Adipocyte (in vitro differentiated cells): Measurements from ENCODE around the gene GBGT1.

Source experiments
- DNase-seq: peaks from one replicate; pipeline ENCODE4 v3.0.0-alpha.2; 2015; ENCODE audit warnings: low read depth
- H3K27me3 ChIP-seq: replicated peaks from 2 replicates; pipeline ENCODE4 v1.7.0; 2013; ENCODE audit warnings: mild to moderate bottlenecking, low read length, moderate library complexity; ENCODE audit not compliant: control insufficient read depth, insufficient read depth
- H3K36me3 ChIP-seq: 2 replicates; pipeline ENCODE4 v1.7.0; 2013; ENCODE audit warnings: low read length, mild to moderate bottlenecking, moderate library complexity; ENCODE audit not compliant: control insufficient read depth, insufficient read depth, severe bottlenecking
- H3K4me1 ChIP-seq: 2 replicates; pipeline ENCODE4 v1.7.0; 2013; ENCODE audit warnings: mild to moderate bottlenecking, low read length, moderate library complexity; ENCODE audit not compliant: control insufficient read depth, insufficient read depth
- H3K4me3 ChIP-seq: 2 replicates; pipeline ENCODE4 v1.7.0; 2013; ENCODE audit warnings: mild to moderate bottlenecking, low read length, moderate library complexity
- H3K9ac ChIP-seq: 2 replicates; pipeline ENCODE4 v1.7.0; 2013; ENCODE audit warnings: mild to moderate bottlenecking, low read length, moderate library complexity
- H3K9me3 ChIP-seq: 2 replicates; pipeline ENCODE4 v1.7.0; 2013; ENCODE audit warnings: mild to moderate bottlenecking, low read length, moderate library complexity; ENCODE audit not compliant: control insufficient read depth

Gene GBGT1

DNA sequence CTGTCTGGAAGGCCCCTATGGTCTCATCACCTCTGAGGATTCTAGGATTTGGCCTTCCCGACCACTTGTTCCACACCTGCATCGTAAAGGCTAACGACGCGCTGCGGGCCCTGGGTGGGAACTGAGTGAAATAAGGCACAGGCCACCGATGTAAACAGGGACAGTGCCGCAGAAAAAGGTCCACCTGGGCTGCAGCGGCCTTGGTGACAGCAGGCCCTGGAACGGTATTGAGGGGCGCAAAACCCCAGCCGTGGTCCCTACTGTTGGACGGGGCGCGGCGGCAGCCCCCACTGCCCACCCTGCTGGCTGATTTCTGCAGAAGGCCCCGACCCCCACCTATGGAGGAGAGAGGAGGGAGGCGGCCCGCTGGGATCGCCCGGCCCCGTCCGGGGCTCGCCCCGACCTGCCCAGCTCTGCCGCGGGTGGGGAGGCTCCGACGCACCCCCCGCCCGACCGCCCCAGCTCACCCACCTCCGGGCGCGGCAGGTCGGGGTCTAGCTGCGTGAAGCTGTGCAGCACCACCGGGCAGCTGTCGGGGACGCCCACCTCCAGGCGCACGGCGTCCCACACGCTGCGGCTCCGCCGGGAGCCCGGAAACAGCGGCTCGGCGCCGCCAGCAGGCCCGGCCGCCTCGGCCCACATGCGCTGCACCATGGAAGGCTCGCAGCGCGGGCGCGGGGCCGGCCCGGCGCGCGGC, 43.1 kb downstream of the GBGT1 start:
- no peaks in the 10 kb centered on the region for H3K9me3 ChIP-seq
- DNase-seq, result no peak
- H3K9ac ChIP-seq, result peak overlapping the region; percentile 86
- H3K4me3 ChIP-seq, result peak overlapping the region; percentile 80
- H3K4me1 ChIP-seq, result peaks cover 56% of the 10 kb centered on the region
- H3K27me3 ChIP-seq, result no peaks in the 10 kb centered on the region
- no peaks in the 10 kb centered on the region for H3K36me3 ChIP-seq

DNA sequence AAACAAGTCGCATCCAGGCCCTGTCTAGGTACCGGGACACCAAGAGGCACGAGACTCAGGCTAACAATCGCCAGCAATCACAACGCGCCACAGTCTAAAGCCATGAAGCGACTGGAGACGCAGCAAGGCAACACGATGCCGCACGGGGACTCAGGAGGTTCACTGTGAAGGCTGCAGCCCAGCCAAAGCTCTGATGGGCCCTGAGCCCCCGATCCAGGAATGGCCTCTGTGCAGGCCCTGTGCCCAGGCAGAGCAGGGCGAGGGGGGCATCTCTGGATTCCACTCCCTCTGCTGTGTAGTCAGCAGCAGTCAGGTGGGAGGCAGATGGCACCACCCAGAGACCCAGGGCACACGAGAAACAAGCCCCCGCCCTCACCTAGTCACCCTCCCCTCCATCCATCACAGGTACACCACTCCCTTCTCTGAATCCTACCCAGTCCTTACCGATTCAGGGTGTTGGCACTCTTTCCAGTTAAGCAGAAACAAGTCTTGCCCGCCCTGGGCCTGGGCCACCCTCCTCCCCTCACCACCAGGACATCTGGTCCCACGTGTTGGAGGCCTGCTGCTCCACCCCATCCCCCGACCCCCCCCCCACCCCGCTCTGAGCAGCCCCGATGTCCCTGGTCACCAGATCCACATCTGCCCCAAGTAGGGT, 43.7 kb downstream of the GBGT1 start:
- Histone ChIP-seq H3K4me1 (peaks cover 61% of the 10 kb centered on the region), H3K27me3 (no peaks in the 10 kb centered on the region), H3K9me3 (no peaks in the 10 kb centered on the region), H3K4me3 (peak overlapping the region; percentile 80), H3K36me3 (no peaks in the 10 kb centered on the region), H3K9ac (peak overlapping the region; percentile 86)
- peak; percentile 2 for DNase-seq

DNA sequence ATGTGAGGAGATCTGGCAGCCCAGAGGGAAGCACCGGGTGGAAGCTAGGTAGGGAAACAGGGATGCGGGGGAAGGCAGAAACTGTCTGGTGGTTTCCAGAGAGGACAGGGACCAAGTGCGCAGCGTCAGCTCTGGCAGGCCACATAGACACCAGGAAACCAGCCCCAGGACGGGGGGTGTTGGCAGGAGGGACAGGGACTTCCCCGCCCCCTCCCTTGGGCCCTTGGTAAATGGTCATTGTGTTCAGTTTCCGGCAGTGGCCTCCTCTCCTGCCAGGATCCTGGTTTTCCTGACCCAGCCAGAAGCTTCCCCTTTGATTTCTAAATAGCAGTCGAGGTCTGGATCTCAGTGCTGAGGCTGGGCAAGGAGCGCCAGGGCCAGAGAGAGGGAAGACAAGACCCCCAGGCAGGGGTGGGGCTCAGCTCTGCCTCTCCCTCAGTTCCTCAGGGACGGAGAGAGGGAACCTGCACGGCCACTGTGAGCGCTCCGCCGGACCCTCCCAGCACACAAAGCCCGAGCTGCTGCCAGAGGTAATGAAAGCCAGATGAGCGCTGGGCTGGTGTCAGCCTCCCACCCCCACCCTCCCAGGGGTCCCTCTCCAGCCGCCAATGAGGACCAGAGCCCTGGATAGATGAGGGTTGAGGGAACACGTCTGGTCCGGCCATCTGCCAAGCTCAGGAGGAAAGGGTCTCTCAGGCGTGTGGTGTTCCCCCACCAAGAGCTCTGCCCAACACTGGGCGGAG, 44.4 kb downstream of the GBGT1 start:
- DNase-seq, result peak; percentile 16
- no peaks in the 10 kb centered on the region for H3K36me3 ChIP-seq
- no peaks in the 10 kb centered on the region for H3K9me3 ChIP-seq

DNA sequence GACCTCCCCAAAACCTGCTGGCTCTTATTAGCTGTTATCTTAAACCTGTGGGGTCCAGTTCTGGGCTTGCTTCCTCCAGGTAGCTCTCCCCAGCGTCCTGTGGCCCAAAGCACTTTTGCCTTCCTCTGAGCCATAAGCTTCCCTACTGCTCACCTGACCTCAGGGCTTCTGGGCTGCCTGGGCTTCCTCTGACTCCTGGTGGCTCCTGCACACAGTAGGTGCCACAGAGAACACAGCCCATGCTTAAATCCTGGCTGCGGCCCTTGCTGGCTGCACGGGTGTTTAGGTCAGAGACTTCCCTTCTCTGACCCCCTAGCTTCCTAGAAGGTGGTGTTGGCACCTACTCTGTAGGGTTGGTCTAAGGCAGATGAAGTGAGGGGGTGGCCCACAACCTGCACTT, 45.1 kb downstream of the GBGT1 start:
- H3K9me3 ChIP-seq, result no peaks in the 10 kb centered on the region
- H3K4me3 ChIP-seq, result peak overlapping the region; percentile 61
- no peak for DNase-seq
- peak overlapping the region; percentile 65 for H3K9ac ChIP-seq
- H3K36me3 ChIP-seq, result no peaks in the 10 kb centered on the region
- H3K27me3 ChIP-seq, result no peaks in the 10 kb centered on the region
- H3K4me1 ChIP-seq, result peaks cover 75% of the 10 kb centered on the region

More for the DNA sequence above, 44.4 kb downstream of the GBGT1 start:
- Histone ChIP-seq H3K4me3 (peak overlapping the region; percentile 61), H3K4me1 (peaks cover 68% of the 10 kb centered on the region), H3K9ac (peak overlapping the region; percentile 65), H3K27me3 (no peaks in the 10 kb centered on the region)

DNA sequence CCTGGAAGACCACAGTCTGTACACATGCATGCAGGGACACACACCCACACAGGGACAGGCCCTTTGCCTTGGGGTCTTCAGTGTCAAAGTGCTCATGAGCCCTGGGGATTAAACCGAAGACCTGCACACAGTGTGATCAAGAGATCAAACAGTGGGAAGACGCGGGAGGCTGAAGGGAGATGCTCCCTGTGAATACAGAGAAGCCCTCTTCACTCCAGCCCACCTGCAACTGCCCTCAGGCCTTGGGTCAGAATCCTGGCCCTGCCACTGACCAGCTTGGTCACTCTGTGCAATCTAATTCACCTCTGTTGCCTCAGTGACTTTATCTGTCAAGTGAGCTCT, 45.6 kb downstream of the GBGT1 start:
- peaks cover 80% of the 10 kb centered on the region for H3K4me1 ChIP-seq
- H3K9me3 ChIP-seq, result no peaks in the 10 kb centered on the region
- DNase-seq, result no peak
- H3K27me3 ChIP-seq, result no peaks in the 10 kb centered on the region
- H3K9ac ChIP-seq, result no peak overlapping the region
- no peaks in the 10 kb centered on the region for H3K36me3 ChIP-seq
- no peak overlapping the region for H3K4me3 ChIP-seq

DNA sequence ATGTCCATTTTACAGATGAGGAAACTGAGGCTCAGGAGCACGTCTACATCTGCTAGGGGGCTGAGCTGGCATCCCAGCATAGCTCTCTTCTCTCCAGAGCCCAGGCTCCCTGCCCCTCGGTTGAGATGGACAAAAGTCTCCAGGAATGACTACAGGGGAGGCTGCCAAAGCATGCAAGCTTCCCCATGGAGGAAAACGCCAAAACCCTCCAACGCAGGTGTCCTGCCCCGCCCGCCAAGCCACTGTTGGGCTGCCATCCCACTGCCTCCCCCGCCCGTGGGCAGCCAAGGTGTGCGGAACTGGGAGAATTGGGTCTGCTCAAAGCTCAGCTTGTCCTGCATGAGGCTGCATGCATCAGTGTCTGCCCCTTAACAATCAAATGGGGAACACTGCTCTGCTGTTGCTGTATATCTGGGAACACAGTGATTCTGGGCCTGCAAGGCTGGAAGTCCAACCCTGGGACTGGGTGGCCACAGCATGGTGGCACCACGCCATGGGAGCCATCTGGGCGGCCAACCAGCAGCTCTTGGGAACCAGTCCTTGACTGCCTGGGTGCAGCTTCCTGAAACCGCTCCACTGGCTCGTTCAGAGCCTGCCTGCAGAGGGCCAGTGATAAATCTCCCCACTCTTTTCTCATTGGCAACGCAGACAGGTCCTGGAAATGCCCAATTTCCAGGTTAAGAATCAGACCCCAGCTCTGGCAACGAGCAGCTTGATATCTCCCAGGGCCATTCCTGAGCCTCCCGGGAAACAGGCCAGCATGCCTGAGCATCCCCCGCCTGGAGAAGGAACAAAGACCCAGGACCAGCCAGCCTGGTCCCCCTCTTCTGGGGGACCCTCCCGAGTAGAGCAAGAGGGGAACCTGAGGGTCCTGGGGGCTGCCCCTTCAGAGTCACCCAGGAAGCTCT, 46.2 kb downstream of the GBGT1 start:
- Histone ChIP-seq H3K4me3 (no peak overlapping the region), H3K9ac (no peak overlapping the region), H3K27me3 (no peaks in the 10 kb centered on the region), H3K36me3 (no peaks in the 10 kb centered on the region), H3K9me3 (no peaks in the 10 kb centered on the region), H3K4me1 (peaks cover 76% of the 10 kb centered on the region)
- DNase-seq, result no peak

DNA sequence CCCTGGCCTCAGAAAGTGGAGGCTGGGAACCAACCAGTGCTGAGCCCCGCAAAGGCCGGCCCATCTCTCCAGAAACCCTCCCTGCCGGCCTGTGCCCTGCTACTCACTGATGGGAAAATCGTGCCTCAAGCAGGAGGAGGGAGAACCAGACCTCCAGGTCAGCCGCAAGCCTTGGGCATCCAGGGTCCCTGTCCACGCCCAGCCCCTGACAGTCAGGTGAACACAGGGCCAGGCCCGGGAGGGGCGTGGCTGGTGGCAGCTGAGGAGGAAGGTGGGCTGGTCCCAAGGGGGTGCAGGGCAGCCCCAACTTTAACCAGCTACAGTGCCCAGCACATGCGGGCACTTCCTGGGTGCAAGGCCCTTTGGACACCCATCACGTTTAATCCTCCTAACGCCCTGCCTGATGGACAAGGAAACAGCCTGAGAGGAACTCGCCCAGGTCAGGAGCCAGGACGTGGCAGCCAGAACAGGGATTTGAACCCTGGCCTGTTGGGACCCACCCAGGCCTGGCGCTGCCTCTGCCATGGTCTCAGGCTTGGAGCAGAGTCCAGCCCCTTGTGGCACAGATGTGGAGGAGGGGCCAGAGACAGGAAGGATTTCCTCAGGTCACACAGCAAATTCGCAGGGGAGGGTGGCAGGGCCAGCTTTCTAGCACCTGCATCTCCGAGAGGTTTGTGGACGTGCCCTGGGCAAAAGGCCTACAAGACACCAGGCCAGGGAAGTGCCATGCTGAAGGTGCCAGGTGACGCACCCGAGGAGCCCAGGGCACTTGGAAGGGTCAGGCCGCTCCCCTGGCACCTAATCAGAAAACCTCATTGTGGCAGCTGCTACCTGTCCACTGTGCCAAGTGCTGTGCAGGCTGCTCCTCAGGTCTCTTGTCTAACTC, 47.1 kb downstream of the GBGT1 start:
- Histone ChIP-seq H3K9me3 (no peaks in the 10 kb centered on the region), H3K4me1 (peaks cover 67% of the 10 kb centered on the region), H3K36me3 (no peaks in the 10 kb centered on the region), H3K9ac (no peak overlapping the region), H3K27me3 (no peaks in the 10 kb centered on the region), H3K4me3 (no peak overlapping the region)
- no peak for DNase-seq

DNA sequence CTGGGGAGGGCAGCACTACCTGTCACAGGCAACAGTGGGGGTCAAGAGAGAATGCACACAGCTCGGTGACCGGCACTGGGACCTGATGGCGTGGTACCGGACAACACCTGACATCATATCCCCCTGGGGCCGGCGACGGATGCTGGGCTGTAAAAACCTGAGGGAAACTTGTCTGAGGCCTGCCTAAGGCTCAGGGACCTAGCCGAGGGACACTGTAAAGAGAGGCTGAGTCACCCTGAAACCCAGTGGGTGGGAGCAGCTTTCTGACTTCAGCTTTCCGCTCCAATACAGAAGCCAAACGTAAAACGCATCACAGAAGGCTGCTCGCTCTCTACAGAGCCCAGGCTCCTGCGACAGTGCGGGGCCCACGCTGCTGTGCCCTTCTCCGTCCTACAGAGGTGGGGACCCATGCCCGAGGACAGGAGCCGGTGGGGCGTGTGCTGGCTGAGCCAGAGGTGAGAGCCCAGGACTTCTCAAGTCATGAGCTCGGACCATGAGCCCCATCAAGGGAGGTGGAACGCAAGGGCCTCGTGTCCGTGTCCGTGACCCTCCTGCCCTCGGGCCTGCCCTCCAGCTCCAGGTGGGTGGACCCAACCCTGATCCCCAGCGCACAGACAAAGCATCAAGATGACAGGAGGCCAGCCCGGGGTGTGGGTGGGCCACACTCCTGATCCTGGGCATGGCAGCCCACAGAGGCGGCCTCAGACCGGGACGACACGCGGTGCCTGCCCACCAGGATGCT, 47.9 kb downstream of the GBGT1 start:
- Histone ChIP-seq H3K36me3 (no peaks in the 10 kb centered on the region), H3K4me1 (peaks cover 63% of the 10 kb centered on the region)

DNA sequence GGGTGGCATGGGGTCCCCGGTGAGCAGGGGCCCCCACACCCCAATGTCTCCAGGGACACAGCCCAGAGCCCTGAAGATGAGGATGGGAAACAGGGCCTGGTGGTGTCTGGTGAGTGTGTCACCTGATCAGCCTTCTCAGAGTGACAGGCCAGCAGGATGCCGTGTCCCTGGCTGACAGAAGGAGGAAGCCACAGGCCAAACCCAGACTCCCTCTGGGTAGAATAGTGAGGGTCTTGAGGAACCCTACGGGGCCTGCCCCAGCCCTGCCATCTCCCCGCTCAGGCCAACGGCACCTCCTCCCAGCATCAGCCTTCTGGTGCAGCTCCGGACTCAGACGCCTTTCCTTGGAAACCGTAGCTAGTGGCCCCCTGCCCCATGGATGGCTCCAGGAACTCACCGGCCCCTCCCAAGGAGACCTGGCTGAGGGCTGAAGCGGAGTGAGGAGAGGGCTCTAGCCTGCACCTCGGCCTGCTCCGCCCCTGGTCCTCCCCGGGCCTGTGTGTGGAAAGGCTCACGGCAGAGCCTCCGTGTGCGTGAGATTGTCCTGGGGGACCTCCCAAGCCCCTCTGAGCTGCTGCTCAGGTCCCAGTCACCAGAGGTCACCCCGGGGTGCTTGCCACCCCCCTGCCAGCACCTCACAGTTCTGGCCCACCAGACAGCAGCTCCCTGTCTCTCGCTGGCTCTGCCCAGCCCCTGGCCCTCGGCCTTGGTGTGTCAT, 48.7 kb downstream of the GBGT1 start:
- peaks cover 59% of the 10 kb centered on the region for H3K4me1 ChIP-seq
- DNase-seq, result no peak

More for the DNA sequence above, 47.9 kb downstream of the GBGT1 start:
- H3K4me3 ChIP-seq, result no peak overlapping the region
- no peaks in the 10 kb centered on the region for H3K27me3 ChIP-seq
- peak; percentile 14 for DNase-seq
- H3K9me3 ChIP-seq, result no peaks in the 10 kb centered on the region
- peak overlapping the region; percentile 77 for H3K9ac ChIP-seq

More for the DNA sequence above, 48.7 kb downstream of the GBGT1 start:
- peak overlapping the region; percentile 77 for H3K9ac ChIP-seq
- peaks cover 5% of the 10 kb centered on the region for H3K36me3 ChIP-seq
- H3K4me3 ChIP-seq, result no peak overlapping the region
- H3K27me3 ChIP-seq, result no peaks in the 10 kb centered on the region
- no peaks in the 10 kb centered on the region for H3K9me3 ChIP-seq
